HPDE6-E6E7 (cell line): ENCODE data around the gene SH2D3C.
"Not testable (repeated sequence)": the region's sequence is repeated elsewhere in the genome, so short reads cannot be mapped to it uniquely, and the experiment has no call there.

Source experiments
- DNase-seq: peaks from one replicate; pipeline ENCODE4 v3.0.0; 2011; ENCODE audit warnings: missing footprints; ENCODE audit errors: extremely low spot score

SH2D3C gene

DNA sequence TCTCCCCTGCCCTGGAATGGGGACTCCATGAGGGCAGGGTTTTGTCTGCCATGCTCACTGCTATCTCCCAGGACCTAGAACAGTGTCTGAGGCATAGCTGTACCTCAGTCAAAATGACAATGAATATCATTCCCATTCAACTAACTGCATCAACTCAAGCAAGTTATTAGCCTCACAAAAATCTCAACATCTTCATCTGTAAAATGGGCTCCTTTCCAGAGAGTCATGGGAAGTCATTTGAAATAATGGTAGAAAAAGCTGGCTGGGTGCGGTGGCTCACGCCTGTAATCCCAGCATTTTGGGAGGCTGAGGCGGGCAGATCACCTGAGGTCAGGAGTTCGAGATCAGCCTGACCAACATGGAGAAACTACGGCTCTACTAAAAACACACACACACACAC lies 9.4 kb downstream of the SH2D3C start:
- DNase-seq = no peak

DNA sequence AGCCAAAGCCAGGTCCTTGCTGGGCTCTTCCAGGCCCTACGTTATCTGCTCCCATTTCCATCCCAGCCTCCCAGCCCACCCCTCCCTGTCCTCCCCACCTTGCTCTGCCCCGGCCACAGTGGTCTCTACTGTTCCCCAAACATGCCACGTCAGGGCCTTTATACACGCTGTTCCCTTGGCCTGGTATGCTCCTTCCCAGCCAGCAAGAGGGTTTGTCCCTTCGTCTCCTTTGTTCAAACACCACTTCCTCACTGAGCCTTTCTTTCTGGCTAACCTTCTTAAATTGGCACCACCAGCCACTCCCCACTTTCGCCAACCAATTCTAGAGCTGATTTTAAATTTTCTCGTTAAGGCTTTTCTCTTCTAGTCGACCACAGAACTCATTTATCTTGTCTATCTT lies 9.8 kb downstream of the SH2D3C start:
- DNase-seq = no peak

DNA sequence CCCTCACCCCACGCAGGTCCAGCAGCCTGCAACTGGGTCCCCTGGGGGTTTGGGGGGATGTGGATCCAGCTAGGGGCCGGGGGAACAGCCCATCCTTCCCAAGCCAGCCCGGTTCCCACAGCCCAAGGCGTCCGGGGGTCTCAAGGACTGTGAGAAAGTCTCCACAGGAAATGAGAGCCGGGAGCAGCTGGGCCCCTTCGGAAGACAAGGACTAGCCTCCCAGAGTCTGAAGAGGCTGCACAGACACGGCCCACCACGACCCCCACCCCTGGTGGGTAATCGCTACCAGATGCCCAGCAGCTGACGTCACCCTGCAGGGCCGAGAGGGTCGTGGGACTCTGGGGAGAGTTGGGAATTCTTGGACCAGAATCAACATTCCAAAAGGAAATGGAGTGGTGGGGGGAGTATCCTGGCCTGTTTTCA lies 10.5 kb downstream of the SH2D3C start:
- DNase-seq = no peak

DNA sequence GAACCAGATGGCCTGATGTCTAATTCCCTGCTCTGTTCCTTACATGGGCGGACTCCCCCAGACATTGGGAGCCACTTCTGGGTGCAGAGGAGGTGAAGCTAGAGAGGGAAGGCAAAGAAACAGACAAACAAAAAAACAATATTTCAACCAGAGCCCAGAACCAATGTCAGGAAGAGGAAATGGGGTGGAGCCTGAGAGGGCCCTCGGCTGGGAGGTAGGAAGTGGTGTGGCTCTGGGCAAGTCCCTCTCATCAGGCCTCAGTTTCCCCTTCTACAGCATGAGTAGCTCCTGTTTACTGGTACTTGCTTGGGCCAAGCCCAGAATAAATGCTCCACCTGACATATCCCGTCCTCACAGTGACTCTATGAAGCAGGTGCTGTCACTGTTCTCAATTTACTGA lies 11.1 kb downstream of the SH2D3C start:
- no peak for DNase-seq

DNA sequence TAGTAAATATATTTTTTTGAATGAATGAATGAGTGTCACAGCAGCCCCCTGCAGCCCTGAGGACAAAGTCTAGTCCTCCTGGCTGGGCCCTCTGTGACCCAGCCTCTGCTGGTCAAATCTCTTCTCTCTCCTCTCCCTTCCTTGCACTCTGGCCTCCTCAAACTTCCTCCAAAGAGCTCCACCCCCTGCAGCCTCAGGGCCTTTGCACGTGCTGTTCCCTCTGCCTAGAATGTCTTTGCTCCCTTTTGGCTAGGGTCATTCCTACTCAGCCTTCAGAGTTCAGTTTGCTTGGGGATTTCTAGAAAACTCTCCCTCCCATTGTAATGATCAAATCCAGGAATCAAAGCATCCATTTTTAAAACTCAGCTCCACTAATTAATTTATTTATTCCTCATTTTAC lies 13.0 kb downstream of the SH2D3C start:
- DNase-seq = no peak

- DNase-seq = no peak
Observed at GRCh38 chr9:127763918-127764384, 14.5 kb downstream of the SH2D3C start.

- DNase-seq = no peak
Observed at GRCh38 chr9:127762111-127762676, 16.3 kb downstream of the SH2D3C start.

DNA sequence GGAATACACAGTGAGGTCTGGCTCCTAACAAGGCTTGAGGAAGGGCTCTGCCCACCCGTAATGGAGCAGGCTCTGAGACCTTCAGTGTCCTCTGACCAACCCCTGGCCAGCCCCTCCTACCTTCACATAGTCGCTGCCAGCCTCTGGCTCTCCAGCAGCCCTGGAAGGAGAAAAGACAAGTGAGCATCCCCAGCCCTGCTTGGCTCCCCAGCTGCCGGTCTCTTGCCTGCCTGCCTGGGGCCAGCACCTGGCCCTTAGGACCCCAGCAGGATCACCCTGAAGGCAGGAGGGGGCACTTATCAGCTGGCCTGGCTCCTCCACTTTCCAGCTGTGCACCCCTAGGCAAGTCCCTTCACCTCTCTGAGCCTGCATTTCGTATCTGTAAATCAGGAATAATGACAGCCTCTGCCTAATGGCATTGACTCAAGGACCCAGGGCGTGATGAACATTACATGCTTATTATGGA lies 16.9 kb downstream of the SH2D3C start:
- DNase-seq = no peak

GRCh38 chr9:127761061-127761460 lies 17.4 kb downstream of the SH2D3C start:
- no peak for DNase-seq

DNA sequence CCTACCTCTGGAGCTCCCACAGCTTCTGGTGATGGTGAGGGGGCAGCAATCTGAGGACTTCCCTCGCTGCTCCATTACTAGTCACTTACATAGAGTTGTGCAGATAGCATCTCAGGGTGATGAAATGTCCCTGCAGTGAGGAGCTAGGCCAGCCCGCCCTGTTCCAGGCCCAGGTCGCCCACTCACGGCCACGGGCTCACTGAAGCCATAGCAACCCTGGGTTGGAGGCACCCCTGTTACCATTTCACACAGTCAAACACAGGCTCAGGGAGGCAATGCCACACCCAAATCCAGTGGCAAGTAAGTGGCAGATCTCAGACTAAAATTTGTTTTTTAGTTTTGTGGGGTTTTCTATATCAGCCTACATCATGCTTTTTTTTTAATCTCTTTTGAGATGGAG lies 19.6 kb downstream of the SH2D3C start:
- no peak for DNase-seq

- DNase-seq = not testable (repeated sequence)
Observed at GRCh38 chr9:127756776-127757175, 21.7 kb downstream of the SH2D3C start.

- DNase-seq = no peak
Observed at GRCh38 chr9:127756233-127756632, 22.2 kb downstream of the SH2D3C start.

DNA sequence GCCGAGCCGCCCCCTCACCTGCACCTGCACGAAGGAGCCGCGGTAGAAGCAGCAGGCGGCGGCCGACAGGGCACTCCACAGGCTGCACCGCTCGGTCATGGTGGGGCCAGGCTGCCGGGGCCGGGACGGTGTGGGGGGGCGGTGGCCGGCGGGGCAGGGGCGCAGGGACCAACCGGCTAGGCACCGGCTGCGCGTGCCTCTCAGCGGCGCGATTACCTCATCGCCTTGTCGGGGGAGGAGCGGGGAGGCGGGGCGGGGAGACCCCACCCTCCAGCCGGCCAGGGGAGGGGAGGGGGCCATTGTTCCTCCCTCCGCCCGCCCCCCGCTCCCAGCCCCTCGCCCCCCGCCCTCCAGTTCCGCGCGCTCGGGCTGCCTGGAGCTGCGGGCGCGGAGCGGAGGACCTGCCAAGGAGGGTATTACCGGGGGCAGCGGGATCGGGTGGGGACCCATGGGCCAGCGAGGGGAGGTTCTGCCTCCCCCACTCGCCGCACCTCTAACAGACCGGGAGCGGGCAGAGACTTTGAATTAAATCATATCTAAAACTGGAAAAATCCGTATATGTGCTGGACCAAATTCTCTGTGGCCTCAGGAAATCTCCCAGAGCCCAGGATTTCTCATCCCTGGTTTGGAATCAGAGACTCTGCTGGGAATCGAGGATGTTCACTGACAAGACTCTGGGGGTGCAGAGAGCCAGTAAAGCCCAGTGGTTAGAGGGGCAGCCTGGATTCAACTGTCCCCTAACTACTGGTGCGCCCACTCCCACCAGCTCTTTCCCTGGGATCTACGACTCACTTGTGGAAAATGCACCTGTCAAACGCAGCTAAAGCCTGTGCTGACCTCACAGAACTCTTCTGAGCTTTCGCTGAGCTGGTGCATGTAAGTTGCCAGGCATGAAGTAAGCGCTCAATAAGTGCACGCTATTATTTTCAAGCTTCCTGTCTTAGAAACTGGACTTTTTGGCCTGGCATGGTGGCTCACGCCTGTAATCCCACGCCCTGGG lies 23.1 kb downstream of the SH2D3C start:
- DNase-seq = no peak

GRCh38 chr9:127754099-127755060 lies 24.1 kb downstream of the SH2D3C start:
- no peak for DNase-seq

DNA sequence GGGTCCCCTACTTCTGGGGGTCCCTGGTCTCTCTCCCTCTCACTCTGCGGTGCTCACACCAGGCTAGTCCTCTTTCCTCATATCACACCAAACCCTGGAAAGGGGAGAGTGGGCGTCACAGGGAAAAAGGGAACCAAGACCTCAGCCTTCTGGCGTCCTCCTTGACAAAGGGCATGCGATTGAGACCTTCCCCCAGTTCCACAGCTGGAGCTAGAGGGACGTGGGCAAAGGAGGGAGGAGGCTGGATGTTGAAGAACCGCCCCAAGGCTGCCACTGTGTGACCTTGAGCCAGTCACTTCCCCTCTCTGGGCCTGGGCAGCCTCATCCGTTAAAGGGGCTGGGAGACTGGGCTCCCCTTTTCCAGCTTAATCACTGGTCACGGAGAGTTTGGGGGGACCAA lies 24.8 kb downstream of the SH2D3C start:
- no peak for DNase-seq

DNA sequence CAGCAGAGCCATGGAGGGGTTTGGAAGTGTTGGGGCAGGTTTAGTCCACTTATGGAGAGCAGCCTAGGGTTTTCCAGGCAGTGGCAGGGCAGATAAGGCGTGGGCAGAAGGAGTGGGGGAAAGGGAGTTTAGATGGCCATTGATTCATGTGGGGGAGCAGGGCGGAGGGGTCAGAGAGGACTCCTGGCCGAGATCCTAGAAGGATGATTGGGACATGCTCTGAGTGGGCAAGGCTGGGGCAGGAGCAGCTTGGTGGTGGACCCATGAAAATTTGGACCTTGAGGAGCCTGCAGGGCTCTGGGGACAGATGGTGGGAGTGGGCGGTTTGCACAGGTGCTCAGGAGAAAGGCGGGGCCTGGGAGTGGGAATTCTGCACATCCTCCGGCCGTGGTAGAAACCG lies 25.3 kb downstream of the SH2D3C start:
- no peak for DNase-seq

DNA sequence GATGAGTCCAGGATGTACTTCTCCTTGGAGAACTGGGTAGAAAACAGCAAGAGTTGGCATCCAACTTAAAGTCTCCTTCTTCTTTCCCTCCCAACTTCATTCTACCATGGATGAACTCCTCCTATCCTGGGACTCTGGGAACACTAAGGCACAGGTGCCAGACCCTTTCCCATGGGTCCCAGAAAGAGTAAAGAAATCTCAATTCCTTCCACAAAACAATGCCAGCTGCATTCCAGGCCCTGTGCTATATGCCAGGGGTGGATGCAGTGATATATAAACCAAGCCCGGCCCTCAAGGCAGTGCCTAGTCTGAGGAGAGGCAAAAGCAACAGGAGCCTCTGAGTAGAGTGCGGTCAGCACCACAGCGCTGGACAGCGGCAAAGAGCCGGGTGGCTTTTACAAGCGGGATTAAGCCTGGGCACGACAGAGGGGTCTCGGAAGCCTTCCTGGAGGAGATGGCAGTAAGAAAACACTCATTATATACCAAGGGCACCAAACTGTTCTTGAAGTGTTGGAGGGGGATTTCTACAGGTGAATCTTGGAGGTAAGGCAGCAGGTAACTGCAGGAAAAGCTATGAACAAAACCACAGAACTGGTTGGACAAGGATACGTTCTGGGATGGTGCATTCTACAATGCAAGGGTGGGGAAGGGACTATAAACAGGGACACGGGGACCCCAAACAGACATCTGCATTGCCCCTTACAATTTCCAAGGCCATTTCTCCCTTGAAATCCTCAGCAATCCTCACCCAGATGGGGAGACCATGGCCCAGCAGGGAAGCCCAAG lies 27.0 kb downstream of the SH2D3C start:
- DNase-seq = no peak

- no peak for DNase-seq
Observed at GRCh38 chr9:127749090-127749787, 29.2 kb downstream of the SH2D3C start.

DNA sequence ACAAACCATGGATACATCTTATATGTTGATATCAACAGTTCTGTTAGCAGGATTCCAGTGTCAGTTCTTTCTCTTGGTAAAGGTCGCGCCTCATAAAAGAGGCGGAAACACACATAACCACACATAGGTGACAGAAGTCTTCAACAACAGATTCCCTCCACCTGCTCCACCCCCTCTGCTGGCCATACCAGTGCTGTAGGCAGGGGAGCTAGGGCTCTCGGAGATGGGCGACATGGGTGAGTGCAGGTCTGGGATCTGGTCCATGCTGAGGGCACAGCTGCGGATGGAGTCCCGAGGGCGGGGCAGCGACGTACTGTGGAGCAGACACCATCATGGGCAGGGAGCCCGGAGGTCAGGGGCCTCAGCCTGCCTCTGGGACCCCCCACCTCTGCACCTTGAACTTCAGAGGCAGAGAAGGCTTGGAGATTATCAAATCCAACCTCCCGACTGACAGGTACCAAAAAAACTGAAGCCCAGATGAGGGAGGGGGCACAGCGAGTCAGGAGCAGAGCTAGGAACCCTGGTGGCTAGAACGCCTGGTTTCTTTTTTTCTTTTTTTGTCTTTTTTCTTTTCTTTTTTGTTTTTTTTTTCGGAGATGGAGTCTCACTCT lies 31.4 kb downstream of the SH2D3C start:
- no peak for DNase-seq
